Tibial nerve (tissue), 4 donors: ENCODE results near the gene CYP19A1.

ENCODE experiments used
- EP300 ChIP-seq, 2 donors: sonication (generic); formaldehyde crosslinking; IDR thresholded peaks; one replicate each; pipeline ENCODE4 v1.6.1; 2017; ENCODE audit warnings: antibody characterized with exemption in 2 of 2, mild to moderate bottlenecking in 1 of 2
- POLR2A ChIP-seq, 2 donors: fragments of 450-650 bp; IDR thresholded peaks; one replicate each; pipeline ENCODE4 v1.6.1; 2017; ENCODE audit warnings: antibody characterized with exemption in 2 of 2, mild to moderate bottlenecking in 2 of 2, moderate library complexity in 2 of 2
- TF ChIP-seq, protein P1 (sequence below), 5 experiments: fragments of 200-600 bp in 3 of 5; fragments of 450-650 bp in 2 of 5; sonication (generic) in 3 of 5; IDR thresholded peaks; one replicate each; pipeline ENCODE4 v1.5.1; 2016 to 2019; ENCODE audit warnings: antibody characterized with exemption in 5 of 5, mild to moderate bottlenecking in 3 of 5, moderate library complexity in 2 of 5

GRCh38 chr15:51386486-51386885 is 48.1 kb upstream of the CYP19A1 start:
- TF ChIP-seq, protein P1, sequence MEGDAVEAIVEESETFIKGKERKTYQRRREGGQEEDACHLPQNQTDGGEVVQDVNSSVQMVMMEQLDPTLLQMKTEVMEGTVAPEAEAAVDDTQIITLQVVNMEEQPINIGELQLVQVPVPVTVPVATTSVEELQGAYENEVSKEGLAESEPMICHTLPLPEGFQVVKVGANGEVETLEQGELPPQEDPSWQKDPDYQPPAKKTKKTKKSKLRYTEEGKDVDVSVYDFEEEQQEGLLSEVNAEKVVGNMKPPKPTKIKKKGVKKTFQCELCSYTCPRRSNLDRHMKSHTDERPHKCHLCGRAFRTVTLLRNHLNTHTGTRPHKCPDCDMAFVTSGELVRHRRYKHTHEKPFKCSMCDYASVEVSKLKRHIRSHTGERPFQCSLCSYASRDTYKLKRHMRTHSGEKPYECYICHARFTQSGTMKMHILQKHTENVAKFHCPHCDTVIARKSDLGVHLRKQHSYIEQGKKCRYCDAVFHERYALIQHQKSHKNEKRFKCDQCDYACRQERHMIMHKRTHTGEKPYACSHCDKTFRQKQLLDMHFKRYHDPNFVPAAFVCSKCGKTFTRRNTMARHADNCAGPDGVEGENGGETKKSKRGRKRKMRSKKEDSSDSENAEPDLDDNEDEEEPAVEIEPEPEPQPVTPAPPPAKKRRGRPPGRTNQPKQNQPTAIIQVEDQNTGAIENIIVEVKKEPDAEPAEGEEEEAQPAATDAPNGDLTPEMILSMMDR (IDR thresholded peaks at IDR 0.05) = no peak
- no peak for TF ChIP-seq POLR2A (IDR thresholded peaks at IDR 0.05)
- no peak for TF ChIP-seq EP300 (IDR thresholded peaks at IDR 0.05)
